ENCODE data around the gene UNG. TPM values are rescaled to one million over a fixed set of nuclear protein-coding genes. Genes with fewer than 3 reads are reported as not detected.

The UNG gene
- total RNA-seq, 2 experiments from 2014 or later: 3.3 to 3.6 TPM

GRCh38 chr12:109100741-109101140, 3.3 kb downstream of the UNG start:
- H3K27ac Mint-ChIP-seq: no peak overlapping the region
- peaks cover 33% of the 10 kb centered on the region for H3K4me1 Mint-ChIP-seq (ENCODE audit: low read depth)
- peaks cover 53% of the 10 kb centered on the region for H3K36me3 Mint-ChIP-seq (ENCODE audit: low read depth)
- no peak for DNase-seq
- TF ChIP-seq CTCF (IDR thresholded peaks at IDR 0.05): no peak
- no peaks in the 10 kb centered on the region for H3K27me3 Mint-ChIP-seq
- peaks cover 32% of the 10 kb centered on the region for H3K4me1 ChIP-seq (ENCODE audit: insufficient read depth, low read length)
- ChIA-PET POLR2A (interaction anchor here (2.4 kb wide), 1 partner anchor 10 kb away, joined by 10 read pairs; no protein-coding TSS in a partner anchor), CTCF (interaction anchor here (5.4 kb wide), 1 partner anchor 11 kb away, joined by 28 read pairs; no protein-coding TSS in a partner anchor)
- H3K4me3 ChIP-seq (ENCODE audit: low read length): no peak overlapping the region
- H3K36me3 ChIP-seq (ENCODE audit: insufficient read depth, low read length): peaks cover 38% of the 10 kb centered on the region
- H3K9me3 ChIP-seq (ENCODE audit: control insufficient read depth in 1 of 2, insufficient read depth in 1 of 2, low read length in 2 of 2): no peaks in the 10 kb centered on the region
- H3K9me3 Mint-ChIP-seq: no peaks in the 10 kb centered on the region
- peak overlapping the region; percentile 38 for H3K4me3 Mint-ChIP-seq
- no peak for ATAC-seq (ENCODE audit: poor library complexity)
- no peaks in the 10 kb centered on the region for H3K27me3 ChIP-seq (ENCODE audit: control insufficient read depth in 1 of 2, insufficient read depth in 2 of 2, low read length in 2 of 2)
- intact Hi-C loops (cut with DNase I, micrococcal nuclease): loop anchor here in 1 of 2 experiments (5.0 kb wide), 1 partner anchor 368 kb away; the partner anchor contains the start of gene CORO1C
- no peak overlapping the region for H3K27ac ChIP-seq (ENCODE audit: low read depth in 1 of 2, low read length in 2 of 2)

- Histone ChIP-seq H3K4me1 (ENCODE audit: insufficient read depth, low read length) (peaks cover 28% of the 10 kb centered on the region), H3K27me3 (ENCODE audit: control insufficient read depth in 1 of 2, insufficient read depth in 2 of 2, low read length in 2 of 2) (no peaks in the 10 kb centered on the region), H3K27ac (ENCODE audit: low read depth in 1 of 2, low read length in 2 of 2) (no peak overlapping the region), H3K9me3 (ENCODE audit: control insufficient read depth in 1 of 2, insufficient read depth in 1 of 2, low read length in 2 of 2) (no peaks in the 10 kb centered on the region), H3K36me3 (ENCODE audit: insufficient read depth, low read length) (peaks cover 47% of the 10 kb centered on the region), H3K4me3 (ENCODE audit: low read length) (no peak overlapping the region)
- H3K27me3 Mint-ChIP-seq: no peaks in the 10 kb centered on the region
- ATAC-seq (ENCODE audit: poor library complexity): no peak
- intact Hi-C loops (cut with DNase I, micrococcal nuclease): loop anchor here in 1 of 2 experiments (5.0 kb wide), 1 partner anchor 370 kb away; the partner anchor contains the start of gene CORO1C
- no peaks in the 10 kb centered on the region for H3K9me3 Mint-ChIP-seq
- H3K27ac Mint-ChIP-seq: no peak overlapping the region
- CTCF ChIA-PET: interaction anchor here (1.1 to 5.4 kb wide), 2 partner anchors 9 to 10 kb away, joined by 3 to 28 read pairs; partner anchors contain the start of gene ALKBH2
- no peak overlapping the region for H3K4me3 Mint-ChIP-seq
- no peak for TF ChIP-seq CTCF (IDR thresholded peaks at IDR 0.05)
- DNase-seq: no peak
- POLR2A ChIA-PET: interaction anchor here (1.3 kb wide), 1 partner anchor 10 kb away, joined by 3 read pairs; the partner anchor contains the start of gene ALKBH2
- peaks cover 33% of the 10 kb centered on the region for H3K4me1 Mint-ChIP-seq (ENCODE audit: low read depth)
- H3K36me3 Mint-ChIP-seq (ENCODE audit: low read depth): peaks cover 66% of the 10 kb centered on the region
These were observed 5.1 kb downstream of the UNG start for GRCh38 chr12:109102491-109102890.

DNA sequence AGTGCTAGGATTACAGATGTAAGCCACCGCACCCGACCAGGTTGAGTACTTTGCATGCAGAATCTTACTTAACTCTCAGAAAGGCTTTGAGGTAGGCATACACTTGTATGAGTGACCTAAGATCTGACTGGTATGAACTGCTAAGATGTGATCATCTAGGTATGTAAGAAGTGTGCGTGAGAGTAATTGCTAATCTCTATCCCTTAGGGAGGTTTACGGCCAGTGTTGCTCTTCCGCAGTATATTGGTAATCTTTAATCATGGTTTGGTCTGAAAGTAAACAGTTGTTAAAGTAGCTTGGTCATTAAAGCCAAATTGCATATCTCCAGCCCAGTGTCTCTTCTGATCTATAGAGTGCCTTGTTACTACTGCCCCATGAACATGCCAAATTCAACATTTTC, 7.8 kb downstream of the UNG start:
- H3K4me3 Mint-ChIP-seq: no peak overlapping the region
- H3K9me3 Mint-ChIP-seq: no peaks in the 10 kb centered on the region
- TF ChIP-seq CTCF (IDR thresholded peaks at IDR 0.05): no peak
- Histone ChIP-seq H3K27me3 (ENCODE audit: control insufficient read depth in 1 of 2, insufficient read depth in 2 of 2, low read length in 2 of 2) (no peaks in the 10 kb centered on the region), H3K9me3 (ENCODE audit: control insufficient read depth in 1 of 2, insufficient read depth in 1 of 2, low read length in 2 of 2) (no peaks in the 10 kb centered on the region), H3K36me3 (ENCODE audit: insufficient read depth, low read length) (peaks cover 53% of the 10 kb centered on the region), H3K27ac (ENCODE audit: low read depth in 1 of 2, low read length in 2 of 2) (no peak overlapping the region), H3K4me3 (ENCODE audit: low read length) (no peak overlapping the region), H3K4me1 (ENCODE audit: insufficient read depth, low read length) (peaks cover 6% of the 10 kb centered on the region)
- ATAC-seq (ENCODE audit: poor library complexity) (no peak), DNase-seq (no peak)
- H3K36me3 Mint-ChIP-seq (ENCODE audit: low read depth): peaks cover 75% of the 10 kb centered on the region
- no peaks in the 10 kb centered on the region for H3K27me3 Mint-ChIP-seq
- intact Hi-C loops (cut with DNase I, micrococcal nuclease): no loop called here
- H3K27ac Mint-ChIP-seq: no peak overlapping the region
- H3K4me1 Mint-ChIP-seq (ENCODE audit: low read depth): peaks cover 7% of the 10 kb centered on the region
- CTCF ChIA-PET: no interaction called here
- POLR2A ChIA-PET: no interaction called here
